GM12878 (cell line): ENCODE results near the gene RASGEF1B.
"Not testable (repeated sequence)": the region's sequence is repeated elsewhere in the genome, so short reads cannot be mapped to it uniquely, and the experiment has no call there.

ENCODE experiments used
- ATF2 ChIP-seq: IDR thresholded peaks from 2 replicates; pipeline ENCODE4 v1.6.1; 2012; ENCODE audit warnings: low read length, inconsistent platforms
- BCLAF1 ChIP-seq: fragments of 450-650 bp; IDR thresholded peaks from 2 replicates; pipeline ENCODE4 v1.6.1; 2017; ENCODE audit warnings: antibody characterized with exemption, mild to moderate bottlenecking, moderate library complexity
- CTCF ChIP-seq, 3 experiments: IDR thresholded peaks in 2 of 3; conservative IDR thresholded peaks in 1 of 3; 2 replicates each; pipeline ENCODE4 v1.5.1; 2011; ENCODE audit warnings: low read depth in 3 of 3, low read length in 3 of 3, mild to moderate bottlenecking in 3 of 3, control low read depth in 2 of 3, moderate library complexity in 2 of 3, inconsistent platforms in 1 of 3, mixed read lengths in 1 of 3; ENCODE audit not compliant: control insufficient read depth in 2 of 3, insufficient read depth in 1 of 3; ENCODE audit errors: extremely low read depth in 1 of 3
- E2F4 ChIP-seq: IDR thresholded peaks from 2 replicates; pipeline ENCODE4 v1.6.1; 2012; ENCODE audit warnings: low read depth, low read length, improper control_type of control experiment
- GATAD2B ChIP-seq: fragments of 450-650 bp; conservative IDR thresholded peaks from 2 replicates; pipeline ENCODE4 v1.6.1; 2017; ENCODE audit warnings: low read depth, mild to moderate bottlenecking, moderate library complexity
- MAX ChIP-seq: IDR thresholded peaks from 2 replicates; pipeline ENCODE4 v1.6.1; 2012; ENCODE audit warnings: low read depth, low read length, improper control_type of control experiment
- MXI1 ChIP-seq: fragments of 150-350 bp; IDR thresholded peaks from 2 replicates; pipeline ENCODE4 v1.6.1; 2011; ENCODE audit warnings: low read depth, mild to moderate bottlenecking, inconsistent platforms, low read length, improper control_type of control experiment
- POLR2A ChIP-seq: IDR thresholded peaks from 2 replicates; pipeline ENCODE4 v1.6.1; 2011; ENCODE audit warnings: low read depth, mild to moderate bottlenecking, low read length
- SP1 ChIP-seq: IDR thresholded peaks from one replicate; pipeline ENCODE4 v1.6.1; 2011; ENCODE audit warnings: low read depth, low read length
- SPI1 ChIP-seq: IDR thresholded peaks from 2 replicates; pipeline ENCODE4 v1.6.1; 2011; ENCODE audit warnings: low read depth, mild to moderate bottlenecking, low read length, moderate library complexity, borderline replicate concordance; ENCODE audit not compliant: insufficient read depth
- TCF3 ChIP-seq: IDR thresholded peaks from 2 replicates; pipeline ENCODE4 v1.6.1; 2012; ENCODE audit warnings: low read depth, mild to moderate bottlenecking, low read length, borderline replicate concordance; ENCODE audit not compliant: insufficient read depth
- USF2 ChIP-seq: IDR thresholded peaks from 2 replicates; pipeline ENCODE4 v1.6.1; 2011; ENCODE audit warnings: low read depth, low read length, improper control_type of control experiment, borderline replicate concordance
- YY1 ChIP-seq: IDR thresholded peaks from 2 replicates; pipeline ENCODE4 v1.6.1; 2011; ENCODE audit warnings: low read depth, mild to moderate bottlenecking, low read length

GRCh38 chr4:81473331-81474265 lies 1.9 kb upstream of the RASGEF1B start:
- TF ChIP-seq POLR2A; E2F4; CTCF (IDR thresholded peaks at IDR 0.05 in 2 of 3, conservative IDR thresholded peaks at IDR 0.05 in 1 of 3; ENCODE audit: control insufficient read depth in 2 of 3, extremely low read depth in 1 of 3, insufficient read depth in 1 of 3, low read depth in 3 of 3, low read length in 3 of 3); BCLAF1; ATF2; MXI1; GATAD2B; USF2; MAX; SPI1; TCF3; SP1; YY1: not testable (repeated sequence)
